Panc1 (cell line): Measurements from ENCODE around the gene WDHD1. TPM values are rescaled to one million over a fixed set of nuclear protein-coding genes. Genes with fewer than 3 reads are reported as not detected.
"Not testable (repeated sequence)": the region's sequence is repeated elsewhere in the genome, so short reads cannot be mapped to it uniquely, and the experiment has no call there.

Source experiments
- ATAC-seq: fragments of 200-7000 bp; cut with Tn5 transposase; 2 replicates; pipeline ENCODE4 v1.9.1; 2020; ENCODE audit warnings: mild to moderate bottlenecking, moderate library complexity
- BruUV-seq: library from RNA; stranded (reverse); fragments of 400-500 nt; replicated peaks from 2 replicates; lab custom pipeline; 2021; lab: Mats Ljungman, UMichigan
- CTCF ChIA-PET: fragments of 300-600 bp; sonication (Branson Sonifier 250); formaldehyde crosslinking; loops from one replicate; lab custom pipeline; 2022; ENCODE audit warnings: antibody characterized with exemption; lab: Charles Lee
- POLR2A ChIA-PET: fragments of 300-600 bp; sonication (Branson Sonifier 250); formaldehyde crosslinking; loops from one replicate; lab custom pipeline; 2022; ENCODE audit warnings: antibody characterized with exemption; lab: Charles Lee
- DNase-seq: peaks from one replicate; pipeline ENCODE4 v3.0.0-alpha.2; 2010; ENCODE audit warnings: low read depth, low spot score
- H3K27ac ChIP-seq: 2 replicates; pipeline ENCODE4 v1.5.1; 2011; ENCODE audit warnings: mild to moderate bottlenecking, low read length, inconsistent platforms
- H3K27me3 ChIP-seq: fragments of 200-500 bp; sonication (Bioruptor generic); 2 replicates; pipeline ENCODE4 v1.6.0; 2014; ENCODE audit warnings: low read length, inconsistent platforms; ENCODE audit not compliant: control insufficient read depth, insufficient read depth
- H3K36me3 ChIP-seq: fragments of 200-500 bp; sonication (Bioruptor generic); 2 replicates; pipeline ENCODE4 v1.5.1; 2014; ENCODE audit warnings: inconsistent platforms, mild to moderate bottlenecking, low read length, moderate library complexity; ENCODE audit not compliant: control insufficient read depth, insufficient read depth
- H3K4me1 ChIP-seq: 2 replicates; pipeline ENCODE4 v1.5.1; 2011; ENCODE audit warnings: inconsistent platforms, mild to moderate bottlenecking, low read length, moderate library complexity; ENCODE audit not compliant: control insufficient read depth, insufficient read depth
- H3K4me3 ChIP-seq, 2 experiments: 2 replicates each; pipeline ENCODE4 v1.5.1; 2011 to 2012; ENCODE audit warnings: low read depth in 2 of 2, low read length in 2 of 2, mild to moderate bottlenecking in 2 of 2, inconsistent platforms in 1 of 2, moderate library complexity in 1 of 2
- H3K9me3 ChIP-seq: fragments of 200-500 bp; sonication (Bioruptor generic); 2 replicates; pipeline ENCODE4 v1.5.1; 2014; ENCODE audit warnings: low read depth, mild to moderate bottlenecking, inconsistent platforms, low read length, moderate library complexity; ENCODE audit not compliant: control insufficient read depth, insufficient read depth
- POLR2AphosphoS5 ChIP-seq: IDR thresholded peaks from 2 replicates; pipeline ENCODE4 v1.6.1; 2012; ENCODE audit warnings: mild to moderate bottlenecking, low read depth, low read length, moderate library complexity
- REST ChIP-seq, 2 experiments: IDR thresholded peaks; 2 replicates each; pipeline ENCODE4 v1.6.1; 2011 to 2012; ENCODE audit warnings: low read depth in 2 of 2, control low read depth in 1 of 2, low read length in 1 of 2, mild to moderate bottlenecking in 1 of 2, moderate library complexity in 1 of 2; ENCODE audit not compliant: insufficient read depth in 1 of 2
- SIN3A ChIP-seq: IDR thresholded peaks from 2 replicates; pipeline ENCODE4 v1.6.1; 2012; ENCODE audit warnings: low read depth, mild to moderate bottlenecking, low read length, moderate library complexity, borderline replicate concordance; ENCODE audit not compliant: insufficient read depth
- TCF7L2 ChIP-seq: IDR thresholded peaks from 2 replicates; pipeline ENCODE4 v1.6.1; 2011; ENCODE audit warnings: mild to moderate bottlenecking, low read depth, low read length, inconsistent platforms
- in situ Hi-C: cut with HindIII; loops from 2 replicates; pipeline ENCODE4 v1.10.0; 2016; ENCODE audit warnings: low sequenced_read_pairs, low pct_unique_long_range_greater_than_20kb
- intact Hi-C: fragments of 100-400 bp; cut with micrococcal nuclease; formaldehyde crosslinking; loops from one replicate; pipeline ENCODE4 v1.10.0; 2022; ENCODE audit not compliant: unreplicated experiment
- total RNA-seq: library from RNA; stranded (reverse); gene quantifications from one replicate; pipeline ENCODE4 v1.2.1, GENCODE V29; 2021; ENCODE audit not compliant: unreplicated experiment
- TF ChIP-seq, protein P1 (sequence below): fragments of 450-650 bp; IDR thresholded peaks from 2 replicates; pipeline ENCODE4 v1.5.1; 2017; ENCODE audit warnings: mild to moderate bottlenecking

Gene WDHD1
- total RNA-seq, 1 experiment from 2014 or later = 21.7 TPM

- H3K27ac ChIP-seq, BruUV-seq, H3K36me3 ChIP-seq, CTCF ChIA-PET, H3K4me3 ChIP-seq, in situ Hi-C loops, ATAC-seq, DNase-seq, intact Hi-C loops, H3K9me3 ChIP-seq, POLR2A ChIA-PET, H3K27me3 ChIP-seq, H3K4me1 ChIP-seq: not testable (repeated sequence)
These were observed 74.1 kb downstream of the WDHD1 start for GRCh38 chr14:54952803-54953202.

DNA sequence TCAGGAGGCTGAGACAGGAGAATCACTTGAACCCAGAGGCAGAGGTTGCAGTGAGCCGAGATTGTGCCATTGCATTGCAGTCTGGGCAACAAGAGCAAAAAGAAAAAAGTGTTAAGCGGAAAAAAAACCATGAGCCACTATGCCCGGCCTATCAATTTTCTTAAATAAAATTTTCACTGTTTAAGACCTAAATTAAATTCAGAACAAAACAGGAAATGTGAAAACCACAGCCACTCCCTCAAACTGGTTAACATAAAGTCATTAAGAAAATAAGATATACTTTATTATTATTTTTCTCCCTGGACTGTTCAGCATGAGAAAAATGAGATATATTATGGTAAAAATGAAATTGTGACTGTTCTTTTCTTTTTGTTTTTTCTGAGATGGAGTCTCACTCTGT lies 79.7 kb downstream of the WDHD1 start:
- BruUV-seq = no TSS peak
- no peaks in the 10 kb centered on the region for H3K36me3 ChIP-seq

DNA sequence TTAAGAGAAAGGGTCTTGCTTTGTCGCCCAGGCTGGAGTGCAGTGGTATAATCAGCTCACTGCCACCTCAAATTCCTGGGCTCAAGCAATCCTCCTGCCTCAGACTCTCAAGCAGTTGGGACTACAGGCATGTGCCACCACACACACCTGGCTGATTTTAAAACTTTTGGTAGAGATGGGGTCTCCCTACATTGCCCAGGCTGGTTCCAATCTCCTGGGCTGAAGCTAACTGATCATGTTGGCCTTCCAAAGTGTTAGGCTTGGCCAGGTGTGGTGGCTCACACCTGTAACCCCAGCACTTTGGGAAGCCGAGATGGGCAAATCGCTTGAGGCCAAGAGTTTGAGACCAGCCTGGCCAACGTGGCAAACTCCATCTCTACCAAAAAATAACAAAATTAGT lies 80.4 kb downstream of the WDHD1 start:
- Histone ChIP-seq H3K4me1 (no peaks in the 10 kb centered on the region), H3K36me3 (peaks cover 2% of the 10 kb centered on the region; the same call in 1 of the 2 replicates), H3K9me3 (no peaks in the 10 kb centered on the region), H3K27me3 (no peaks in the 10 kb centered on the region), H3K4me3 (no peak overlapping the region), H3K27ac (no peak overlapping the region)
- ChIA-PET CTCF (no interaction called here), POLR2A (no interaction called here)
- in situ Hi-C loops (no loop called here), intact Hi-C loops (no loop called here)
- no TSS peak for BruUV-seq
- no peak for DNase-seq
- ATAC-seq = no peak
- TF ChIP-seq POLR2AphosphoS5 (no peak), REST (IDR thresholded peaks at IDR 0.05; ENCODE audit: insufficient read depth in 1 of 2, low read depth in 2 of 2, low read length in 1 of 2) (no peak), TCF7L2 (no peak), SIN3A (no peak)
- TF ChIP-seq, protein P1, sequence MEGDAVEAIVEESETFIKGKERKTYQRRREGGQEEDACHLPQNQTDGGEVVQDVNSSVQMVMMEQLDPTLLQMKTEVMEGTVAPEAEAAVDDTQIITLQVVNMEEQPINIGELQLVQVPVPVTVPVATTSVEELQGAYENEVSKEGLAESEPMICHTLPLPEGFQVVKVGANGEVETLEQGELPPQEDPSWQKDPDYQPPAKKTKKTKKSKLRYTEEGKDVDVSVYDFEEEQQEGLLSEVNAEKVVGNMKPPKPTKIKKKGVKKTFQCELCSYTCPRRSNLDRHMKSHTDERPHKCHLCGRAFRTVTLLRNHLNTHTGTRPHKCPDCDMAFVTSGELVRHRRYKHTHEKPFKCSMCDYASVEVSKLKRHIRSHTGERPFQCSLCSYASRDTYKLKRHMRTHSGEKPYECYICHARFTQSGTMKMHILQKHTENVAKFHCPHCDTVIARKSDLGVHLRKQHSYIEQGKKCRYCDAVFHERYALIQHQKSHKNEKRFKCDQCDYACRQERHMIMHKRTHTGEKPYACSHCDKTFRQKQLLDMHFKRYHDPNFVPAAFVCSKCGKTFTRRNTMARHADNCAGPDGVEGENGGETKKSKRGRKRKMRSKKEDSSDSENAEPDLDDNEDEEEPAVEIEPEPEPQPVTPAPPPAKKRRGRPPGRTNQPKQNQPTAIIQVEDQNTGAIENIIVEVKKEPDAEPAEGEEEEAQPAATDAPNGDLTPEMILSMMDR = no peak

More for the DNA sequence above, 79.7 kb downstream of the WDHD1 start:
- no peaks in the 10 kb centered on the region for H3K9me3 ChIP-seq
- ATAC-seq (no peak), DNase-seq (no peak)
- in situ Hi-C loops = no loop called here
- H3K27me3 ChIP-seq = no peaks in the 10 kb centered on the region
- no peak overlapping the region for H3K27ac ChIP-seq
- ChIA-PET POLR2A (no interaction called here), CTCF (no interaction called here)
- no peak for TF ChIP-seq TCF7L2
- TF ChIP-seq POLR2AphosphoS5 = no peak
- H3K4me3 ChIP-seq = no peak overlapping the region
- intact Hi-C loops = no loop called here
- no peaks in the 10 kb centered on the region for H3K4me1 ChIP-seq
